ENCODE data around the gene CDH23. TPM values are rescaled to one million over a fixed set of nuclear protein-coding genes. Genes with fewer than 3 reads are reported as not detected.

CDH23 gene
- total RNA-seq, 1 experiment from 2014 or later = 2.1 TPM

DNA sequence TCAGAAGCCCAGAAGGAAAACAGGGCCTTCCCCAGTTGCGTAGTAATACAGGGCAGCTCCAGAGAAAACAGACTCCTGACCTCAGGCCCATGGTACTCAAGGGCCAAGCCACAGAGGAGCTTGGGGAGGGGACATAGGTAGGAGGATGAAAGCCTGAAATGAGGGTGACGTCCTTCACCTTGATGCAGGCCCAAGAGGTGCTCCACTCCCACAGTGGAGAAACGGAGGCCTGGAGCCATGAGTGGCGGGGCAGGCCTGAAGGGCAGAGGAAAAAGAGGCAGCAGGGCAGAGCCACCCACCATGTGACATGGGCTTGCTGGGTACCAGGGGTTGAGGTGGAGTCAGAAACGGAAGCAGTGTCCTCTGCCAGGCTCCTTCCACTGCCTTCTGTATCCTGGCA lies 239.9 kb downstream of the CDH23 start:
- Histone ChIP-seq H3K27me3 (ENCODE audit: low read length) (no peaks in the 10 kb centered on the region), H4K20me1 (ENCODE audit: insufficient read depth, low read depth, low read length) (no peaks in the 10 kb centered on the region), H2AFZ (ENCODE audit: low read length) (no peak overlapping the region), H3K27ac (ENCODE audit: low read length) (no peak overlapping the region), H3K9ac (ENCODE audit: low read length) (no peak overlapping the region), H3K4me1 (ENCODE audit: low read length) (peaks cover 58% of the 10 kb centered on the region), H3K9me2 (replicated peaks; ENCODE audit: insufficient read depth, low read length) (no peaks in the 10 kb centered on the region), H3K4me2 (ENCODE audit: low read depth, low read length, poor library complexity, severe bottlenecking) (no peak overlapping the region), H3K4me3 (ENCODE audit: low read length) (no peak overlapping the region), H3K36me3 (ENCODE audit: insufficient read depth, low read length) (no peaks in the 10 kb centered on the region), H3K9me3 (ENCODE audit: low read length) (no peaks in the 10 kb centered on the region), H3K79me2 (ENCODE audit: low read length) (no peaks in the 10 kb centered on the region)
- no peak for DNase-seq

DNA sequence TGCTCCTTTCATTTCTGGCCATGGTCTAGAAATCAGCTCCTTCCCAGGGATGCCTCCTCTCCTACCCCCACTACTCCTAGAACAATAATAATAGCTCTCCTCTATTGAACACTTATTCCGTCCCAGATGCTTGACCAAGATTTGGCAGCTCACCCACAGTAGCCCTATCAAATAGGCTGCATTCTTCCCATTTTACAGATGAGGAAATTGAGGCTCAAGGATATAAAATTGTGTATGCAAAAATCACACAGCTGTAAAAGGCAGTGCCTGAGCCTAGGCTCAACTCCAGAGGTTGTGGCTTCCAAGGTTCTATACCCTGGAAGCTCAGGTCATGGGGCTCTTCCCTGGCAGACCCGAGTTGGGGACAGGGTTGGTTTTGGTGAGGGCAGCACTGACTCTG lies 240.6 kb downstream of the CDH23 start:
- no peaks in the 10 kb centered on the region for H4K20me1 ChIP-seq (ENCODE audit: insufficient read depth, low read depth, low read length)
- no peaks in the 10 kb centered on the region for H3K79me2 ChIP-seq (ENCODE audit: low read length)
- no peaks in the 10 kb centered on the region for H3K36me3 ChIP-seq (ENCODE audit: insufficient read depth, low read length)
- no peak overlapping the region for H3K9ac ChIP-seq (ENCODE audit: low read length)
- no peaks in the 10 kb centered on the region for H3K9me2 ChIP-seq (replicated peaks; ENCODE audit: insufficient read depth, low read length)
- H2AFZ ChIP-seq (ENCODE audit: low read length) = no peak overlapping the region
- no peaks in the 10 kb centered on the region for H3K9me3 ChIP-seq (ENCODE audit: low read length)
- H3K4me3 ChIP-seq (ENCODE audit: low read length) = no peak overlapping the region
- H3K4me1 ChIP-seq (ENCODE audit: low read length) = peaks cover 58% of the 10 kb centered on the region
- H3K27ac ChIP-seq (ENCODE audit: low read length) = no peak overlapping the region
- no peaks in the 10 kb centered on the region for H3K27me3 ChIP-seq (ENCODE audit: low read length)
- DNase-seq = no peak
- H3K4me2 ChIP-seq (ENCODE audit: low read depth, low read length, poor library complexity, severe bottlenecking) = no peak overlapping the region

DNA sequence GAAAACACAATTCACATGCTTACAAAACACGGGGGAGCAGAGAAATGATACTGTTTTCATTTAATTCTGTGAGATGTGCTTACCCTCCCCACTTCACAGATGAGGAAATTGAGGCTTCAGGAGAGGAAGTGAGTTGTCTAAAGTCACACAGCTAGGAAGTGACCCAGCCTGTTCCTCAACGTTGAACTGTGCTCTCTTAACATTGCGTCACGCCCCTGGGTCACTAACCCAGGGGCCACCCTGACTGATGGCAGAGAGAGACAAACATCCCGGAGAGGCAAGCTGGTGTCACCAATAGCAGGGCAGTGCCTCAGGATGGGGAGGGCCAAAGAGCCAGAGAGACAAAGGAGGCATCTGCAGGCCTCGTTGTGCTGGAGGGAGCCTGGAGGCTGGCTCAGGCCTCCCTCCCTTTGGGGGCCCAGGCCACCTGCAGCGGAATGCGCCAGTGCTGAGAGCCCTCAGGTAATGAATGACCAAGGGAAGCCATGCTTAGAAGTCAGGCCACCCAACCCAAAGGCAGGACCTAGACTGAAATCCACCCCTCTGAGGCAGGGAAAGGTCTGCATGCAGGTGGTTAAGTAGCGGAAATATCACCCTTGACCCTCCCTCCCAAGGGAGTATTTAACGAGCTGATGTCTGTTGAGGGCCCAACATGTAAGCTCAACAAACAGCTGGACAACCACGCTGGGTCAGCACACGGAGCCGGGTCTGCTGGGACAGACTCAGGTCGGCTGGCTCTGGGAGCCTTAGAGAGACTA lies 241.5 kb downstream of the CDH23 start:
- Histone ChIP-seq H3K4me2 (ENCODE audit: low read depth, low read length, poor library complexity, severe bottlenecking) (no peak overlapping the region), H3K36me3 (ENCODE audit: insufficient read depth, low read length) (no peaks in the 10 kb centered on the region), H3K9me3 (ENCODE audit: low read length) (no peaks in the 10 kb centered on the region), H2AFZ (ENCODE audit: low read length) (no peak overlapping the region), H3K27ac (ENCODE audit: low read length) (no peak overlapping the region), H3K79me2 (ENCODE audit: low read length) (no peaks in the 10 kb centered on the region), H3K9me2 (replicated peaks; ENCODE audit: insufficient read depth, low read length) (no peaks in the 10 kb centered on the region), H3K4me1 (ENCODE audit: low read length) (peaks cover 54% of the 10 kb centered on the region), H3K27me3 (ENCODE audit: low read length) (no peaks in the 10 kb centered on the region), H4K20me1 (ENCODE audit: insufficient read depth, low read depth, low read length) (no peaks in the 10 kb centered on the region), H3K9ac (ENCODE audit: low read length) (no peak overlapping the region), H3K4me3 (ENCODE audit: low read length) (no peak overlapping the region)
- DNase-seq = no peak

DNA sequence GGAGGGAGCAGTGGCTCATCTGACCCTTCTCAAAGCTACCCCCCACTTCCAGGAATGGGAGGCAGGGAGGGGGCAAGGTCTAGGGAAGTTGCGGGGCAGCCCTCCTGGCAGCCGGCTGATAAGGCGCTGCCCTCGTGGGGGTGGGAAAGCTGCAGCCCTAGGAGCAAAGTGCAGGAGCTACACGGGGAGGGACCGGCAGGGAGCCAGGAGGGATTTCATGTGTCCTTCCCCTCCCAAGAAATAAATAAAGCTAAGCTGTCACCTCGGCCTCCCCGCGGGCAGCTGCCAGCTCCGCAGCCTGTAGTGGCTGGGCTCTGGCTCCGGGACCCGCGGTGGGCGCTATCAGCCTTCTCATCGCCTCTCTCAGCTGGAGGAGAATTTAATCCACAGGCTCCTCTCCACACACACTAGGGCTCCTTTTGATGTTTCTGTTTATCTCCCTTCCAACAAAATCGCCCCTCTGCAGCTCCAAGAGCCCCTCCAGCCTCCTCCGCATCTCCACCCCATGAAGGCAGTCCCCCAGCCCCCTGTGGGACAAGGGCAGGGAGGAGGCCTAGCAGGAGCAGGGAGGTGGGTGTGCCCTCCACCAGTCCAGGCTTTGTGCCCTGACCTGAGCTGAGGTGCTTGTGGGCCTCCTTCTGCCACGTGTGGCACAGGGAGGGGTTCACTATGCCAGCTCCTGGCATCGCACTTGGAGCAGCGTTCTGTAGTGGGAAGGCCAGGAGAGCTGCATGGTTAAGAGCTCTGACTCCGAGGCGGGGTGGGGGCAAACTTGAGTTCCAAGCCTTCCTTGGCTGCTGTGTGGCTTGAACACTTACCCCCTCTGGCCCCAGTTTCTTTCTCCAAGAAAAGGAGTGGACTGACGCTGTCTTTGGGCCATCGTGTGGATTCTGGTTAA lies 242.4 kb downstream of the CDH23 start:
- no peak overlapping the region for H3K4me2 ChIP-seq (ENCODE audit: low read depth, low read length, poor library complexity, severe bottlenecking)
- no peak for DNase-seq

DNA sequence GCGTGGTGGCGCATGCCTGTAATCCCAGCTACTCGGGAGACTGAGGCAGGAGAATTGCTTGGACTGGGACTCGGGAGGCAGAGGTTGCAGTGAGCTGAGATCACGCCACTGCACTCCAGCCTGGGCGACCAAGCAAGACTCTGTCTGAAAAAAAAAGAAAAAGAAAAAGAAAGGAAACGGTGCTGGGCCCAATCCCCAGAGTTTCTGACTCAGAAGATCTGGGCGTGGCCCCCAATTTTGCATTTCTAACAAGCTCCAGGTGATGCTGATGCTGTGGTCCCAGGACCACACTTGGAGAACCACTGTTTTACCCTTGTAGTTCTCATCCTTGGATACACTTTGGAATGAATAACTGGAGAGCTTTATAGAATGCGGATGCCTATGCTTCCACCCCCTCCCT lies 243.9 kb downstream of the CDH23 start:
- Histone ChIP-seq H3K79me2 (ENCODE audit: low read length) (no peaks in the 10 kb centered on the region), H3K9me3 (ENCODE audit: low read length) (no peaks in the 10 kb centered on the region), H3K9ac (ENCODE audit: low read length) (no peak overlapping the region), H3K27ac (ENCODE audit: low read length) (no peak overlapping the region), H3K36me3 (ENCODE audit: insufficient read depth, low read length) (no peaks in the 10 kb centered on the region), H4K20me1 (ENCODE audit: insufficient read depth, low read depth, low read length) (no peaks in the 10 kb centered on the region), H3K4me3 (ENCODE audit: low read length) (no peak overlapping the region), H3K9me2 (replicated peaks; ENCODE audit: insufficient read depth, low read length) (no peaks in the 10 kb centered on the region), H2AFZ (ENCODE audit: low read length) (no peak overlapping the region), H3K4me2 (ENCODE audit: low read depth, low read length, poor library complexity, severe bottlenecking) (no peak overlapping the region), H3K27me3 (ENCODE audit: low read length) (no peaks in the 10 kb centered on the region), H3K4me1 (ENCODE audit: low read length) (peaks cover 52% of the 10 kb centered on the region)
- no peak for DNase-seq

More for the DNA sequence above, 242.4 kb downstream of the CDH23 start:
- H3K9ac ChIP-seq (ENCODE audit: low read length) = no peak overlapping the region
- no peak overlapping the region for H3K27ac ChIP-seq (ENCODE audit: low read length)
- H3K27me3 ChIP-seq (ENCODE audit: low read length) = no peaks in the 10 kb centered on the region
- no peak overlapping the region for H3K4me3 ChIP-seq (ENCODE audit: low read length)
- no peaks in the 10 kb centered on the region for H4K20me1 ChIP-seq (ENCODE audit: insufficient read depth, low read depth, low read length)
- H3K4me1 ChIP-seq (ENCODE audit: low read length) = peaks cover 54% of the 10 kb centered on the region
- no peak overlapping the region for H2AFZ ChIP-seq (ENCODE audit: low read length)
- no peaks in the 10 kb centered on the region for H3K79me2 ChIP-seq (ENCODE audit: low read length)
- no peaks in the 10 kb centered on the region for H3K36me3 ChIP-seq (ENCODE audit: insufficient read depth, low read length)
- no peaks in the 10 kb centered on the region for H3K9me3 ChIP-seq (ENCODE audit: low read length)
- no peaks in the 10 kb centered on the region for H3K9me2 ChIP-seq (replicated peaks; ENCODE audit: insufficient read depth, low read length)

- Histone ChIP-seq H3K27me3 (ENCODE audit: low read length) (no peaks in the 10 kb centered on the region), H3K36me3 (ENCODE audit: insufficient read depth, low read length) (no peaks in the 10 kb centered on the region), H3K4me1 (ENCODE audit: low read length) (peaks cover 46% of the 10 kb centered on the region), H3K4me3 (ENCODE audit: low read length) (no peak overlapping the region), H3K27ac (ENCODE audit: low read length) (no peak overlapping the region), H3K9me3 (ENCODE audit: low read length) (no peaks in the 10 kb centered on the region), H2AFZ (ENCODE audit: low read length) (no peak overlapping the region), H3K9me2 (replicated peaks; ENCODE audit: insufficient read depth, low read length) (no peaks in the 10 kb centered on the region), H3K79me2 (ENCODE audit: low read length) (no peaks in the 10 kb centered on the region), H3K9ac (ENCODE audit: low read length) (no peak overlapping the region), H4K20me1 (ENCODE audit: insufficient read depth, low read depth, low read length) (no peaks in the 10 kb centered on the region), H3K4me2 (ENCODE audit: low read depth, low read length, poor library complexity, severe bottlenecking) (no peak overlapping the region)
- DNase-seq = no peak
Observed at GRCh38 chr10:71641449-71641848, 244.7 kb downstream of the CDH23 start.

DNA sequence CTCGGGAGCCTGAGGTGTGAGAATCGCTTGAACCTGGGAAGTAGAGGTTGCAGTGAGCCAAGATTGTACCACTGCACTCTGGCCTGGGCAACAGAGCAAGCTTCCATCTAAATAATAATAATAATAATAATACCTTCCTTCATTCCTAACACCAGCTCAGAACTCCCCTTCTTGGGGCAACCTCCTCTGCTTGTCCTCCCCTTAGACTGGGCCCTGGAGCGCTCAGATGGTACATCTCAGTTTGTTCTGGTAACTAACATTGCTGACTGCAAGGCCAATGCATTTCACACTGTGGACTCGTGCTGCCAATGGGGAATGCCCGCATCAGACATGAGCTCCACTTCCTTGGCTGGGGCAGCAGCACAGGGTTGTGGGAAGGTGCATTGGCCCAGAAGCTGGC lies 245.3 kb downstream of the CDH23 start:
- Histone ChIP-seq H3K27me3 (ENCODE audit: low read length) (no peaks in the 10 kb centered on the region), H3K9me3 (ENCODE audit: low read length) (no peaks in the 10 kb centered on the region), H3K36me3 (ENCODE audit: insufficient read depth, low read length) (no peaks in the 10 kb centered on the region), H3K27ac (ENCODE audit: low read length) (no peak overlapping the region), H3K4me3 (ENCODE audit: low read length) (no peak overlapping the region), H4K20me1 (ENCODE audit: insufficient read depth, low read depth, low read length) (no peaks in the 10 kb centered on the region), H3K4me1 (ENCODE audit: low read length) (peaks cover 46% of the 10 kb centered on the region), H2AFZ (ENCODE audit: low read length) (no peak overlapping the region), H3K9ac (ENCODE audit: low read length) (no peak overlapping the region), H3K4me2 (ENCODE audit: low read depth, low read length, poor library complexity, severe bottlenecking) (no peak overlapping the region), H3K79me2 (ENCODE audit: low read length) (no peaks in the 10 kb centered on the region), H3K9me2 (replicated peaks; ENCODE audit: insufficient read depth, low read length) (no peaks in the 10 kb centered on the region)
- DNase-seq = no peak

DNA sequence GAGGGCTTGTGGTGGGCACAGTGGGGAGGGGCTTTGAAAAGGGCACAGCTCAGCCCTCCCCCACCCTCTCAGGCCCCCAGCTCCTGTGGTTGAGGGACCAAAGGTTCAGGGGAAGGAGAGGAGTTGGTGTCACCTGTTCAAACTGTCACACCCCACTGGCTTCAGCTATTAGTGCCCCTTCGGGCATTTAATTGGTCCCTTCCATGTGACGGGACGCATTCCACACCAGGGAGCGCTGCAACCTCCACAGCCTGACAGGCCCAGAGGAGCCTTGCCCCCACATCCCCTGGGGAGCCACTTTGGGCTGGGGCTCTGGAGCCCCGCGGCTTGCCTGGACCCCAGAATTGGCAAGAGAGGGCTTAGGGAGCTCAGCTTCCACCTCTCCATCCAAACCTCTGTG lies 247.2 kb downstream of the CDH23 start:
- Histone ChIP-seq H3K79me2 (ENCODE audit: low read length) (no peaks in the 10 kb centered on the region), H3K27me3 (ENCODE audit: low read length) (no peaks in the 10 kb centered on the region), H3K27ac (ENCODE audit: low read length) (peak overlapping the region; percentile 1; the same call in 1 of the 2 replicates), H3K4me1 (ENCODE audit: low read length) (peaks cover 41% of the 10 kb centered on the region), H3K9me3 (ENCODE audit: low read length) (no peaks in the 10 kb centered on the region), H3K9me2 (replicated peaks; ENCODE audit: insufficient read depth, low read length) (no peaks in the 10 kb centered on the region), H2AFZ (ENCODE audit: low read length) (no peak overlapping the region), H3K36me3 (ENCODE audit: insufficient read depth, low read length) (no peaks in the 10 kb centered on the region), H3K4me3 (ENCODE audit: low read length) (peak overlapping the region; percentile 23; the same call in 1 of the 2 replicates), H3K9ac (ENCODE audit: low read length) (peak overlapping the region; percentile 49), H4K20me1 (ENCODE audit: insufficient read depth, low read depth, low read length) (no peaks in the 10 kb centered on the region), H3K4me2 (ENCODE audit: low read depth, low read length, poor library complexity, severe bottlenecking) (peak overlapping the region; percentile 55)
- no peak for DNase-seq

All from Karpas-422 (cell line).